NOMO-1 (cell line): Measurements from ENCODE around the gene OR5B2.
"Not testable (repeated sequence)": the region's sequence is repeated elsewhere in the genome, so short reads cannot be mapped to it uniquely, and the experiment has no call there.

Source experiments
- DNase-seq, 2 experiments: peaks; one replicate each; lab custom pipeline; 2025; ENCODE audit not compliant: unreplicated experiment in 2 of 2; lab: John Stamatoyannopoulos, UW

OR5B2 gene

DNA sequence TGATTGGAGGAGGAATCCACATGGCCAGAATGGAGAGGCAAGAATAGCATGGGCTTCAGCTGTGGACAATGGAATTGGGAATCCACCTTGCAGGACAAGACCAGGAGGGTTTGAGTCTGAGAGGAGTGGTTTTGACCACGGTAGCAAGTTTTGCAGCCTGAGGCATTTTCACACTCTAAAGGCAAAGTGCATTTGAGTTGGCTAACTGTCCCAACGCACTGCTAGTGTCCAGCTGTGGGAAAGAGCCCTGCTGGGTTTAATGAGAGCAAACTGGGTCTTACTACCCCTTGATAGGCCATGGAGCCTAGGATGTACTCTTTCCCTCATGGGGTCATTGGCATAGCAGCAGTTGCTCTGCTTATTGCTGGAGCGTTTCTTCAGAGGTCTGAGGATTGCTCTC, at the start of gene OR5B2:
OR5B2 (minus strand) TSS at position 101 of the 400 bp plus-strand sequence. CDS start 4,860 bp downstream, outside the sequence.
- no peak for DNase-seq

GRCh38 chr11:58471892-58472291, 44.0 kb upstream of the OR5B2 start:
- no peak for DNase-seq

- DNase-seq = no peak
Observed at GRCh38 chr11:58466293-58466692, 38.4 kb upstream of the OR5B2 start.

DNA sequence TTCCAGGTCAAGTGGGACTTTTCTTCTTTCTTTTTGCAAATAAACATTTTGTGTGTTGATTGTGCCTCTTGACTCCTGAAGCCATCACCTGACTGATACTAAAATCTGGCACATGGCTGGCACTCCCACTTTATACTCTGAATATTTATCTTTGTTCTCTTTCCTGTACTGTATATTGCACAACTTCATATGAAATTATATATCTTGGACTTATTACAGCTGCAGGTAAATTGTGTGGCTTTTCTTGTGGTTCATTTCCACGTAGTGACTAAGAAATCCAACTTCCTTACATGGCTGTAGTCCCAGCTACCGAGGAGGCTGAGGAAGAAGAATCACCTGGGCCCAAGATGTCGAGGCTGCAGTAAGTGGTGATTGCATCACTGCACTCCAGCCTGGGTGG, 37.8 kb upstream of the OR5B2 start:
- DNase-seq = no peak

DNA sequence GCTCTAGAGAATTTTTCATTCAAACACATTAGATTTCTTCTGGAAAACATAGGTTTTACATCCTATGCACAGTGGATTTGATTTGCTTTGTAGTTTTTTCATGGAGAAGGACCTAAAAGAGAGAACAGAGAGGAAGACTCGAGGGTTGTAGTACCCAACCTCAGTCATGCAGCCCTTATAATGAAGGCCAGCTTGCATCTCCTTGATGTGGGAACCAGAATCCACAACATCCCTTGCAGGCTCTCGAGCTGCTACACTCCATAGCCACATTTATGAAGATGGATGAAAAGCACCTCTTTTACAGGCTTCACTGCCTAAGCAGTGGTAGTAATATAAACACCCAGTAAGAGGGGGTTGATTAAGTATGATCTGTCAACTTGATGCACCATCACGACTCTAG, 23.7 kb upstream of the OR5B2 start:
- no peak for DNase-seq

DNA sequence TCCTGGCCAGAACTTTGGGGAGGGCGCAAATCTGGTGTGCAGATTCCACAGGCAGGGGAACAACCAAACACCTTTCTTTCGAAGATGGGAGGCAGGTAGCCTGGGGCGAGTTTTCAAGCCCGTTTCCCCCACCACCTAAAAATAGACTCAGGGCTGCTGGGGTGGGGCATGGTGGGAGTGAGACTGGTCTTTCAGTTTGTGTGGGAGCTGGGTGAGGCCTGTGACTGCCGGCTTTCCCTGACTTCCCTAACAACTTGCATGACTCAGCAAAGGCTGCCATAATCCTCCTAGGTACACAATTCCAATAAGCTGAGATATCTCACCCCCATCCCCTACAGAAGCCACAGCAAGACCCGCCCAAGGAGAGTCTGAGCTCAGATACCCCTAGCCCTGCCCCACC, 18.4 kb upstream of the OR5B2 start:
- no peak for DNase-seq

- no peak for DNase-seq
Observed at GRCh38 chr11:58444300-58444699, 16.4 kb upstream of the OR5B2 start.

DNA sequence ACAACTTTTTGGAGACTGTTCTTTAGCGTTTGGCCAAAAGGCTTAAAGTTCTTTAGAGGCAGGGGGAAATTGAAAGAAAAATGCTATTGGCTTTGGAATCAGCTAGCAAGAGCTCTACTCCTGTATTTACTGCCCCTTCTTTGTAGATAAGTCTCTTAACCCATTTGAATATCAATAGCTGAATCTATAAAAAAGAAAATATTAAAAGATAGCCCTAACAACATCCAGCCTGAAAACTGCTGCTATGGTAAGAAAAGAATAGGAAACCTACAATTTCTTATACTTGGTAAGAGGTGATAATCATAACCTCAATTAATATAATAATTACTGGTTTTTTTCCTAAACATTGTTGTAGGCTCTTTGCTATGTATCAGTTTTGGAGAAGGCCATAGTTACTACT, 14.2 kb upstream of the OR5B2 start, which contains the start of gene OR5B12:
OR5B12 (minus strand) TSS at position 101 of the 400 bp plus-strand sequence. CDS start 2,085 bp downstream, outside the sequence.
- DNase-seq = no peak

DNA sequence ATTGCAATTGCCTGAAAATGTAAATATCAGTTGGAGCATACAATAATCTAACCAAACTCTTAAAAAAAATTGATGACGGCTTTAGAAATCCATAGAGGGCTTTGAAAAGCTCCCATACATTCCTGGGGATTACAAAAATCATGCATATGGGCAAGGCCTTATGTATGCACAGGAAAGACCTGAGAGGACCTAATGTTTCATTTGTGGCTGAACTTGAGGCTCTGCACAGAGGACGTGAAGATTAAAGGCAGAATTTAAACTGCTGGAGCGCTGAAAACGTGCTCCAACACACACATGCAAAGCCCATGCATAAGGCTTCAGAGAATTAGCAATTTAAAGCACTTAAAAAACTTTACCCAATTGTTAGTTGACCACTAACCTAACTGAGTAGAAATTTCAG, 10.6 kb upstream of the OR5B2 start:
- DNase-seq = no peak

GRCh38 chr11:58434217-58434616, 6.3 kb upstream of the OR5B2 start:
- no peak for DNase-seq

GRCh38 chr11:58433638-58434203, 5.8 kb upstream of the OR5B2 start:
- DNase-seq = peak; percentile 13 to 53

- no peak for DNase-seq
Observed at GRCh38 chr11:58429273-58429672, 1.4 kb upstream of the OR5B2 start.

DNA sequence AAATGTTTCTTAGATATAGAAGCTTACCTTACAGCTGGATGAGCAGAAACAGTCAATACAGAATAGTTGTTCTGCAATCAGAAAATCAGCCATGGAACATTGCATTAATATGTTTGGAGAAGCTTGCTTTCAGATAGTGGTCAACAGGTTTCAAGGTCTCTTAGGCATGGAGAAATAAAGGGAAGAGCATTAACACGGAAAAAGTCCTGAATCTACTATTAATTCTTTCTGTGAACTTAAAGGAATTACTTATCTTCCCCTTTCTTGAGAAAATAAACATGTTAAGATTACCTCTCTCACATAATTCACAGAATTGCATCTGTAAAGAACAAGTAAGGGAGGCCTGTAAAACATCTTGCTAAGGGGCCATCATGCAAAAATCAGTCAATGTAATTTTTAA, 21.1 kb downstream of the OR5B2 start, which contains the start of gene OR5B3:
OR5B3 (minus strand) TSS at position 101 of the 400 bp plus-strand sequence. CDS start 3,465 bp downstream, outside the sequence.
- no peak for DNase-seq

- DNase-seq = not testable (repeated sequence)
Observed at GRCh38 chr11:58399622-58400021, 28.3 kb downstream of the OR5B2 start.

GRCh38 chr11:58395581-58395980, 32.3 kb downstream of the OR5B2 start:
- no peak for DNase-seq

- DNase-seq = no peak
Observed at GRCh38 chr11:58394195-58394594, 33.7 kb downstream of the OR5B2 start.

DNA sequence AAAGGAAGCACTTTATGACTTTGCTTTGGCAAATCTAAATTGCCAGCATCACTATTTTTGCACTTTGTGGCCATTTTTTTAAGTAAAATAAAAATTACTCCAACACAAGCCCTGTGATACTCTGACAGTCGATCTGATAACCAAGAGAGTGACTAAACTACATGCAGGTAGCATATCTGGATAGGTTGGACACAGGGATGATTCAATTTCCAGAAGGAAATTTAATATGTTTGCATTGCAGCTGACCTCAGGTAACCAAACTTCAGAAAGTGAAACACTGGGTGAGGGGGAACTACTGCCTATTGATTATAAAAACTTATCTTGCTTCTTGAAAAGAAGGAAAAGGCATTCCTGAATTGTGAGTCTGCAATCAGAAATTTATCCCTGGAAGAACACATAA, 35.2 kb downstream of the OR5B2 start:
- no peak for DNase-seq

DNA sequence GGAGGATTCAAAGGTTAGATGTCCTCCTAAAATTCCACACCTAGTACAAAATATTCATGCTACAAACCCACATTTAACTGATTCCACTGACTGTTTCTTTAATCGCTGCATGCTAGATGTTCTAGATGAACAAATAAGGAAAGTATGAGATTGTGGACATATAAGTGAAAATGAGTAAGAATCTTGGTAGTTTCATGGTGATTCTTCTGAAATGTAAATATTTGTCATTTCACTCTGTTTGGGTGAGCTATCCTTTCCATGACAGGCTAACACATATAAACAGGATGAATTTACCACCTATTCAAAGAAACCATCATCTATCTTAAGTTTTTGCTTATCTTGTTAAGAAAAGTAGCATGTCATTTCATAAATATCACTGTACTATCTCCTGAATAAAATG, 36.0 kb downstream of the OR5B2 start:
- no peak for DNase-seq

DNA sequence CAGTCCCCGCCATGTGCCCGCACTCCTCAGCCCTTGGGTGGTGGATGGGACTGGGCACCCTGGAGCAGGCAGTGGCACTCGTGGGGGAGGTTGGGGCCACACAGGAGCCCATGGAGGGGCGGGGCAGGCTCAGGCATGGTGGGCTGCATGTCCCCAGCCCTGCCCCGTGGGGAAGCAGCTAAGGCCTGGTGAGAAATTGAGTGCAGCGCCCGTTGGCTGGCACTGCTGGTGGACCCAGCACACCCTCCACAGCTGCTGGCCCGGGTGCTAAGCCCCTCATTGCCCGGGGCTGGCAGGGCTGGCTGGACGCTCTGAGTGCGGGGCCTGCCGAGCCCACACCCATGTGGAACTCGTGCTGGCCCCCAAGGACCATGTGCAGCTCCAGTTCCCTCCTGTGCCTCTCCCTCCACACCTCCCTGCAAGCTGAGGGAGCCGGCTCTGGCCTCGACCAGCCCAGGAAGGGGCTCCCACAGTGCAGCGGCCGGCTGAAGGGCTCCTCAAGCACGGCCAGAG, 37.3 kb downstream of the OR5B2 start:
- no peak for DNase-seq
